HG03520 (cell line): ENCODE results near the gene ZNF469.

Experiments used
- ATAC-seq: cut with Tn5 transposase; IDR thresholded peaks from one replicate; pipeline ENCODE4 v1.9.1; 2021; ENCODE audit warnings: mild to moderate bottlenecking, moderate library complexity; ENCODE audit not compliant: unreplicated experiment

ZNF469 gene, protein sequence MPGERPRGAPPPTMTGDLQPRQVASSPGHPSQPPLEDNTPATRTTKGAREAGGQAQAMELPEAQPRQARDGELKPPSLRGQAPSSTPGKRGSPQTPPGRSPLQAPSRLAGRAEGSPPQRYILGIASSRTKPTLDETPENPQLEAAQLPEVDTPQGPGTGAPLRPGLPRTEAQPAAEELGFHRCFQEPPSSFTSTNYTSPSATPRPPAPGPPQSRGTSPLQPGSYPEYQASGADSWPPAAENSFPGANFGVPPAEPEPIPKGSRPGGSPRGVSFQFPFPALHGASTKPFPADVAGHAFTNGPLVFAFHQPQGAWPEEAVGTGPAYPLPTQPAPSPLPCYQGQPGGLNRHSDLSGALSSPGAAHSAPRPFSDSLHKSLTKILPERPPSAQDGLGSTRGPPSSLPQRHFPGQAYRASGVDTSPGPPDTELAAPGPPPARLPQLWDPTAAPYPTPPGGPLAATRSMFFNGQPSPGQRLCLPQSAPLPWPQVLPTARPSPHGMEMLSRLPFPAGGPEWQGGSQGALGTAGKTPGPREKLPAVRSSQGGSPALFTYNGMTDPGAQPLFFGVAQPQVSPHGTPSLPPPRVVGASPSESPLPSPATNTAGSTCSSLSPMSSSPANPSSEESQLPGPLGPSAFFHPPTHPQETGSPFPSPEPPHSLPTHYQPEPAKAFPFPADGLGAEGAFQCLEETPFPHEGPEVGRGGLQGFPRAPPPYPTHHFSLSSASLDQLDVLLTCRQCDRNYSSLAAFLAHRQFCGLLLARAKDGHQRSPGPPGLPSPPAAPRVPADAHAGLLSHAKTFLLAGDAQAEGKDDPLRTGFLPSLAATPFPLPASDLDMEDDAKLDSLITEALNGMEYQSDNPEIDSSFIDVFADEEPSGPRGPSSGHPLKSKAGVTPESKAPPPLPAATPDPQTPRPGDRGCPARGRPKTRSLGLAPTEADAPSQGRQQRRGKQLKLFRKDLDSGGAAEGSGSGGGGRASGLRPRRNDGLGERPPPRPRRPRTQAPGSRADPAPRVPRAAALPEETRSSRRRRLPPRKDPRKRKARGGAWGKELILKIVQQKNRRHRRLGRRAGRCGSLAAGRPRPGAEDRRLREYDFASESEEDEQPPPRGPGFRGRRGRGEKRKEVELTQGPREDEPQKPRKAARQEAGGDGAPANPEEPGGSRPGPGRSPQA (N-terminal part only)

DNA sequence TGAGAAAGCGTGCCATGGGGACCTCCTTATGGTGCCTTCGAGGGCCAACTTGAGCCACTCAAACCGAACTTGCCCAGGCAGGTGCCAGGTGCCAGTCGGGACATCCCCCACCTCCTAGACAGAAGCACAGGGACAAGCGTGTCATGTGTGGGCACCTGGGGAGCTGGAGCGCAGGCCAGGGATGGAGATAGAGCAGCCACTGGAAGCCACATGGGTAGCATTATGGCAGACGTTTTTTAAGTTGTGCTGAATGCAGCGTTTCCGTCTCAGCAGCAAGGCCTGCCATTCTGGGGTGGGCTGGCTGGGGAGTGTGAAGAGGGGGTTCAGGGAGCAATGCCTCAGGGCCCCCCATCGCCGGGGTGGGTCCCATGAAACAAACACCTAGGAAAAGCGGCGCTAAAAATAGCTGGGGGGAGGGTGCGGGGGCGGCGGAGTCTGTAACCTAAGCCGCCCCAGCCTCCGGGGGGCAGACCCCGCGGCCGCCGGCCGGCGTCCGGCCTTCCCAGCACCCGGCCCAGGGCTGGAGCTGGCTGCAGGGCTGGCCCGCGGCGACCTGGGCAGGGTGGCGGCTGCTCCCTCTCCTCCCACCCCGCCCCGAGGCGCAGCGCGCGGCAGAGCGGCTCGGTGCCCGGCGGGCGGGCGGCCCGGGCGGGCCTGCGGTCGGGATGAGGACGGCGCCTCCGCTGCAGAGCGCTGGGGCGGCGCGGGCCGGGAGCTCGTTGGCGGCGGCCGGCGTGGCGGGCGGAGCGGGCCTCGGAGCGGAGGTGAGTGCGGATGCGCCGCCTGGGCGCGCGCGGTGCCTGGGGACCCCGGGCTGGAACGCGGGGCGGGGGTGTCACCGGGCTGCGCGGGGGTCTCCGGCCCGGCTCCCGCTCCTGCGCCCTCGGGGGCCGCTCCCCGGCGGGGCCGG lies at the start of gene ZNF469:
Gene ZNF469, plus strand, starts transcription at position 469 of the 910 bp plus-strand sequence. CDS start 44,512 bp downstream, outside the sequence.
- ATAC-seq = no peak

DNA sequence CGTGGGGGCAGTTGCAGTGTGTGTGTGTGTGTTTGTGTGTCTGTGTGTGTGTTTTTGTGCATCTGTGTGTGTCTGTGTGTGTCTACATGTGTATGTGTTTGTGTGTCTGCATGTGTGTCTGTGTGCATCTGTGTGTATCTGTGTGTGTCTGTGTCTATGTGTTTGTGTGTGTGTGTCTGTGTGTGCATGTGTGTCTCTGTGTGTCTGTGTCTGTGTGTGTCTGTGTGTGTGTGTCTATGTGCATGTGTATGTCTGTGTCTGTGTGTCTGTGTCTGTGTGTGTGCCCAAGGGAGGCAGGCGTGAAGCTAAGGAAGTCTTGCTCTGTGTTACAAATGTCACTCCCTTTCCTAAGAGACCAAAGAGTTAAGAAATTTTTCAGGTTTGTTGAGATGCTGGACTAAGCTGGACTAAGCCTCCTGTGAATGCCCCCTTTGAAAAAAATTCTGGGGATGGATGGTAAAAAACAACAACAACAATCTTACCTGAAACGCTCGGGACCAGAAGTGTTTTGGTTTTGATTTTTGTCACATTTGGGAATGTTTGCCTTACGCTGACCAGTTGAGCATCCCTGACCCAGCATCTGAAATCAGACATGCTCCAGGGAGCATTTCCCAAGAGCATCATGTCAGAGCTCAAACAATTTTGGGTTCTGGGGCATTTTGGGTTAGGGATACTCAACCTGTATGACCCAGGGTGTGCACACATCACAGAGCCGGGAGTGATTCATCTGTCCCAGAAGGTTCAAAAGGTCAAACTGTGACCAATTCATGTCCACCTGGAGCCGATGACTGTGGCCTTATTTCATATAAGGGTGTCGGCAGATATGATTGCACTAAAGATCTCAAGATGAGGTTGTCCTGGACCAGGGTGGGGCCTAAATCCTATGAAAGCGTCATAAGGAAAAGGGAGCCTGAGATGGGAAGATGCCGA lies 48.6 kb upstream of the ZNF469 start:
- no peak for ATAC-seq

DNA sequence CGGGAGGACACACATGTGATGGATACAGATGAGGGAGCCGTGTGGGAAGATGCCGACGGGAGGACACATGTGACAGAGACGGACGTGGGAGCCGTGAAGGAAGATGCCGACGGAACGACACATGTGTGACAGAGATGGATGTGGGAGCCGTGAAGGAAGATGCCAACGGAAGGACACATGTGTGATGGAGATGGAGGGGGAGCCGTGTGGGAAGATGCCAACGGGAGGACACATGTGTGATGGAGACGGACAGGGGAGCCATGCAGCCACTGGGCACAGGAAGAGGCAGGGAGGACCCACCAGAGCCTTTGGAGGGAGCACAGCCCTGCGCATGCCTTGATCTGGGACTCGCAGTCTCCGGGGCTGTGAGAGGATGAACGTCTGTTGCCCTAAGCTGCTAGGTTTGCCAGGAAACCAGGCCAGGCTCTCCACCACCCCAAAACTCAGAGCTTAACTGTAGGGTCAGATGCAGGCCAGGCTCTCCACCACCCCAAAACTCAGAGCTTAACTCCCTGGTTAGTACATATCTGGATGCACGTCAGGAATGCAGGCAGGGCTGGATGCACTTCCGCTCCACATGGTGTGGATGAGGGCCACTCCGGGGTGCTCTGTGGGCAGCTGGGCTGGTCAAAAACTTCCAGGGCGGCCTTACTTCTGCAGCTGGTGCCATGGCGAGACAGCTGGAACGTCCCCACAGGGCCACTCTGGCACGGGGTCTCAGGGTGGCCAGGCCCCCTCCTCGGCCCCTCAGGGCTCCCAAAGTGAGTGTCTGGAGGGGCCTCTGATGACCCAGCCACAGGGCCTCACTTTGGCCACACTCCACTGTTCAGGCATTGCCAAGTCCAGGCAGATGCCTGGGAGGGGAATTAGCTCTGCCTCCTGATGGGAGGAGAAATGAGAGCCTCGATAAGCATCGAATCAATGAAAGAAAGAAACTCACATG lies 47.7 kb upstream of the ZNF469 start:
- ATAC-seq = no peak

DNA sequence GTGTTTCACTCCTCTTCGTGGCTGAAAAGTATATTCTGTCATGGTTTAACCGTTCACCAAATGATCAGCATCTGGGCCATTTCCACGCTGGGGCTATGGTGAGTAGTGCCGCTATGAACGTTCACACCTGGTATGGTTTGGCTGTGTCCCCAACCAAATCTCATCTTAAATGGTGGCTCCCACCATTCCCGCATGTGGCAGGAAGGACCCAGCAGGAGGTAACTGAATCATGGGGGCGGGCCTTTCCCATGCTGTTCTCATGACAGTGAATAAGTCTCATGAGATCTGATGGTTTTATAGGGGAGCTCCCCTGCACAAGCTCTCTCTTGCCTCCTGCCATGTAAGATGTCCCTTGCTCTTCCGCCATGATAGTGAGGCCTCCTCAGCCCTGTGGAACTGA lies 45.7 kb upstream of the ZNF469 start:
- no peak for ATAC-seq

DNA sequence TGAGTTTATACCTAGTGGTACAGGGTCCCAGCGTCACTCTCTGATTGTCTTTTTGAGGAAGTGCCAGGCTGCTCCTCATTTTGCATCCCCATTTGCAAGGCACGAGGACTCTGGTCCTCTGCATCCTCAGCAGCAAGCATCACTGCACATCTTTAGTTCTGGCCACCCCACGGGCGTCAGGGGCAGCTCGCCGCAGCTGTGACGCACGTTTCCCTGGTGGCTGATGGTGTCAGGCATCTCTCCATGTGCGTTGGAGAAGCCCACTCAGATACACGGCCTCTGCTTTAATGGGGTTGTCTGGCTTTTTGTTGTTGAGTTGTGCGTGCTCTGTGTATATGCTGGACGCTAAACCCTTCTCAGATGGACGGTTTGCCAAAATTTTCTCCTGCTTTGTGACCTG lies 45.2 kb upstream of the ZNF469 start:
- no peak for ATAC-seq

DNA sequence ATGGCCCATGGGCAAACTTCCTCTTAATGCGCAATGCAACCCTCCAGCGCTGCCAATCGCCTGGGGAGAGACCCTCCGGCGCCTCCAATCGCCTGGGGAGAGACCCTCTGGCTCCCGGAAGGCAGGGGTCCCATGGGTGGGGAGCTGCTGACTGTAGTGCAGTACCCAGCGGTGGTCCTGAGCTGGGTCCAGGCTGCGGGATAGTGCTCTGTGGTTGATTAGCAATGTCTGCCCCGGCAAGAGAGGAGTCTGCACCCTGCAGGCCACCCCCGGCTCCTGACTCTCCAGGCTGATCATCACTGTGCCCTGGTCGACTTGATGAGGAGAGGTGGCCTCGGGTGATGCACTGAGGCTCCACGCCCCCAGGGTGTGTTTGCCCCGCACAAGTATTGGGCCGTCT lies 44.6 kb upstream of the ZNF469 start:
- no peak for ATAC-seq

DNA sequence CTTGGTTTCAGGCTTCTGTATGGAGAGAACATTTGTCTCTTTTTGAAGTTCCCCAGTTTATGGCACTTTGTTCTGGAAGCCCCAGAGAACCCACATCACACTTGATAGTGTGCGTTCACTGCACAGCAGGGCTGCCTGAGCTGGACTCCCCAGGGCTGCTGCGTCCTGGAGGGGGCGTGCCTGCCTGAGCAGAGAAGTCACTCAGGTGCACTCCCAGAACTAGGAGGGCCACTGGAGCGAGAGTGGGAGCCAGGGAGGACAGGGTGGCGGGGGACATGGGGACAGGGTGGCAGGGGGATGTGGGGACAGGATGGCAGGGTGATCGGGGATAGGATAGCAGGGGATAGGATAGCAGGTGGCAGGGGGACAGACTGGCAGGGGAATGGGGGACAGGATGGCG lies 43.9 kb upstream of the ZNF469 start:
- ATAC-seq = no peak

DNA sequence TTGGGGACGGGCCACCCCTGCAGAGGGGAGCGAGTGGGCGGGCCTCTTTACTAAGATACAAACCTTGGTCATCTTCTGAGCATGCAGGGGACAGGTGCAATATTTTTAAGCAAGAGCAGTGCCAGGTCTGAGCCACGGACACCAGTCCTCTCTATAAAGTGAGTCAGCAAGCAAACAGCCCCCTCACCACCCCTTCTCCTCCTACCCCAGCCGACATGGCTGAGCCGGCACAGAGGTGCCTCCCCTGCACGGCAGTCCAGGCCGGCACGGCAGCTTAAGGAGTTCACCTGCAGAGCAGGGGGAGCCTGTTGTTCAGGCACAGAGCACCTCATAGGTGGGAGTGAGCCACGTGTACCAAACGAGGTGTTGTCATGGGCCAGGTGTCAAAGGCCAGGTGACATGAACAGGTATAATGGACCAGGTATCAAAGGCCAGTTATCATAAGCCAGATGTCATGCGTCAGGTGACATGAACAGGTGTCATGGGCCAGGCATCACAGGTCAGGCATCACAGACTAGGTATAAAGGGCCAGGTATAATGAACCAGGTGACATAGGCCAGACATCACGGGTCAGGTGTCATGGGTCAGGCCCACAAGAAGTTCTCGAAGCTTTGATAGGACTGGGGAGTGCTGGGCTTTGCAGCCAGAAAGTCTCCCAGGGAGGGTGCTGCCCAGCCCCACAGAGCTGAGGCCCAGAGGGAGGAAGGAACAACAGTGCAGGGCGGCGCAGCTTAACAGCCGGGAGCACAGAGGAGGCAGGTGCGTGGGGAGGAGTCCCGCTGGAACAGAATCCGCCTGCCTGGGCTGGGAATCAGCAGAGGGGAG lies 42.6 kb upstream of the ZNF469 start:
- ATAC-seq = no peak

DNA sequence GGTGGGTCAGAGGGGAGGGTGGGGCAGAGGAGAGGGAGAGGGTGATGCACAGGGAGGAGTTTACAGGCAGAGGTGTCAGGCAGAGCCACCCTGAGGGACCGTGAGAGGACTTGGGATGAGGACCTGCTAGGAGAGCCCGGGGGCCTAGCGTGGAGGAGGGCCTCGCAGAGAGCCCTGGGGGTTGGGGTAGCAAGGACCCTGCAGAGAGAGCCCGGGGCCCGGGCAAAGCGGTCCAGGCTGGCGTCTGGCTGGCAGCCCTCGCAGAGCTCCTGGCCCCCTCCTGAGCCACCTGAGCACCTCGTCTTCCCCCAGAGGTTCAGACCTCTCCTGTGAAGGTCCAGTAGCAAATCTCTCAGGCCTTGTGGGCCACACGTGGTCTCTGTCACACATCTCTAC lies 42.0 kb upstream of the ZNF469 start:
- no peak for ATAC-seq

DNA sequence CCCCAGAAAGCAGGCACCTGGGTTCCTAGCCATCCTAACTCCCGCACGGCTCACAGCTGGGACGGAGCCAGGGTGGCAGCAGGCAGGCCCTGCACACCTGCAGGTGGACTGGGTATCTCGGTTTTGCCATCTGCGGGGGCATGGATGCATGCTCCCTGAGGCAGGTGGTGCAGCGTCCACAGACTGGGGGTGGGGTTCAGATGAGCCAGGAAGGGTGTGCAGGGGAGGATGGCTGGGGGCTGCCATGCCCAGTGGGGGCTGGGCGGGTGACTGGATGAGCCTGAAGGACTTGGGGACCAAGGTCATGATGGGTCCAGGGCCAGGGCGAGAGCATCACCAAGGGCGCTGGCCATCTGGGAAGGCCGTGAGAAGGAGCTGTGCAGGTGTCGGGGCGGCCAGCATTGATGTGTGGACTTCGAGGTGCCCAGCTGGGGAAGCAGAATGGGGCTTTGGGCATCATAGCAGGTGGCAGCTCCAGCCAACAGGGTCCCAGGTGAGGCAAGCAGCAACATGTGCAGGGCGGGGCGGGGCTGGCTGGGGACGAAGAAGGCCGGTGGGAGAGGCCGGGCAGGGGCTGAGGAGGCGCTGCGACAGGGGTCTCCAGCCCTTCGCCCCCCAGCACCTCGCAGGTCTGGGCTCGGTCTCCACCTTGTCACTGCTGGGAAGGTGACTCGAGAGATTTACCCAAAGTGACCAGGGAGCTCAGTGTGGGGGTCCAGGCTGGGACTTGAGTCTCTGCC lies 41.0 kb upstream of the ZNF469 start:
- no peak for ATAC-seq

DNA sequence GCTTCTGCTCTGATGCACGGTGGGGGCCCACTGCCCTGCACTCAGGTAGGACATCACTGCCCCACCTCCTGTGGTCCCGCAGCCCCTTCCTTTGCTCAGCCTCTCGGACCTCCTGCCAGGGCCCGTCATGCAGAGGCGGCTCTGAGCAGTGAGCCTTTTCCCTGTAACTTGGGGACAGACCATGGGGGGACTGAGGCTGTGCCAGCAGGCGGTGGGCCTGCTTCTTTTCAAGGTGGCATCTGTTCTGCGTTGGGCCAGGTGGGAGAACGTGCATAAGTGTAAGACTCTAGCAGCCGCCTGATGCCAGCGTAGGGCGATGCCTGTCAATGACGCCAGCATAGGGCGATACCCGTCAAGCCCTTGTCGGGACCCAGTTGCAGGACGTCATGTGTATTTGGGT lies 40.3 kb upstream of the ZNF469 start:
- no peak for ATAC-seq

DNA sequence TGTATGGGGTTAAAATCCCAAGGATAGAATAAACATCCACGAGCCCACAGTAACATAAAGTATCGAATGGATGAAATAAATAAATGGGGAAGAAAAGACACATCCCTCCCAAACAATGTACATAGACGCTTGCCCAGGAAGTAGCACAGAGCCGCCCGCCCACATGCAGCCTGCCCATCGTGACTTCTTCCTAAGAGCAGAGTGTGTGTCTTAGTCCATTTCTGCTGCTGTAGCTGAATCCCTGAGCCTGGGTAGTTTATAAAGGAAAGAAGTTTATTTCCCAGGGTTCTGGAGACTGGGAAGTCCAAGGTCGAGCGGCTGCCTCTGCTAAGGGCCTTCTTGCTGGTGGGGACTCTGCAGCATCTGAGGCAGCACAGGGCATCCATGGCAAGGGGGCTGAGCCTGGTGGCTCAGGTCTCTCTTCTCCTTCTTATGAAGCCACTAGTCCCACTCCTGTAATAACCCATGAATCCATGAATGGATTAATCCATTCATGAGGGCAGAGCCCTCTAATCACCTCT lies 39.4 kb upstream of the ZNF469 start:
- ATAC-seq = no peak

DNA sequence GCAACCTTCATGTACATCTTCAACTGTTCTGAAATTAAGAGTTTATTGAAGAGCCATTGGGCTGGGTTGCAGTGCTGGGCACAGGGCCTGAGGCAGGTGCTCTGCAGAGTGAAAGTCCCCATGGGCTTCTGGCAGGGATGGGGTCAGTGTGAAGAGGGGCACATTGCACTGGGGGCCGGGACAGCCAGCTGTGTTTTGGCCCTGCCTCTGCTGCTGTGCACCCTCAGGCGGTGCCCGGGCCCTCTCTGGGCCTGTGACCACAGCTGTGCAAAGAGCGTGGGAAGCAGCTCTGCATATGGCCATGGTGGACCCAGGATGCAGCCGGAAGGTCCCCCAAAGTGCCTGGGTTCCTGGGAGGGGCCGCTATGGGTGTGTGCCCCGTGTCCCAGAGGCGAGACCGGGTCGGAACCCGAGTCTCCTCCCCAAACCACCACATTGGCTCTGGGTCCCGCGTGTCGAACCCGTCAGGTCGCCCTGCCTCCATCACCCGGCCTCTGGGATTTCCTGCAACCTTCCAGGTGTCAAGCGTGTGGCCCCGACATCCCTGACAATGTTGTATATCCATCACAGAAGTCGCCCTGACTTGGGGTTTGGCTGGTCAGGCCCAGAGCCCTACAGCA lies 38.2 kb upstream of the ZNF469 start:
- ATAC-seq = no peak

DNA sequence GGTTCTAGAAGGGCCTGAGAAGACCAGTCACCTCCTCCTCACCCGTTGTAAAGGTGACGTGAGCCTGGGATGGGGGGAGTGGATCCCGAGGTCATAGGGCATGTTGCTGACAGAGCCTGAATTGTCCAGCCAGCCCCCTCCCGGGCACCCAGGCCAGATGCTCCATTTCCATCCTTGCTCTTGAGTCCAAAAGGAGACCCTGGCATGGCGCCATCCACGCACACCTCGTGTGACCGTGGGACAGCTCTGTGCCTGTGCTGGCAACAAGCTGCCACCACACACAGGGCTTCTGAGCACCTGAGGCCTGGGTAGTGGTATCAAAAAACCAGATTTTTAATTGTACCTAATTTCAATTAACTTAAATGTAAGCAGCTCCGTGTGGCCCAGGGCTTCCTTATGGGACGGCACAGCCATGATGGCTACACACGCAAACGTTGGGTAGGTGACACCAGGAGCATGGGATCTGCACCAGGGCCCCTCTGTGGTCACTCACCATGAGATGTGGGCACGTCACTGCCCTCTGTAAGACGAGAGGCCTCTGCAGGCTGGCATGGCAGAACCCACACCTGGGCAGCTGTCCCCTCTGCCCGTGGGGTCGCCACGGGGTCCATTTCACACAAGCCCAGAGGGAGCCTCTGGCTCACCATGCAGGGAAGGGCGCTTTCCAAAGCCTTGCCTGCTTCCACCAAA lies 37.6 kb upstream of the ZNF469 start:
- no peak for ATAC-seq
